DOHH2 (cell line): ENCODE results near the gene SLC8A3.

ENCODE experiments used
- H3F3A ChIP-seq: fragments of 200-600 bp; sonication (generic), shearing (Covaris generic); 2 replicates; pipeline ENCODE4 v1.6.0; 2016; ENCODE audit warnings: antibody characterized with exemption, mild to moderate bottlenecking; ENCODE audit not compliant: control insufficient read depth, insufficient read depth
- H3K27ac ChIP-seq: fragments of 200-600 bp; sonication (generic); 2 replicates; pipeline ENCODE4 v1.5.1; 2014; ENCODE audit warnings: low read depth, mild to moderate bottlenecking, low read length, moderate library complexity
- H3K27me3 ChIP-seq: fragments of 200-600 bp; sonication (generic); 2 replicates; pipeline ENCODE4 v1.6.1; 2014; ENCODE audit warnings: mild to moderate bottlenecking, low read length, mixed read lengths; ENCODE audit not compliant: control insufficient read depth
- H3K36me3 ChIP-seq: fragments of 200-600 bp; sonication (generic); 2 replicates; pipeline ENCODE4 v1.6.1; 2014; ENCODE audit warnings: mild to moderate bottlenecking, low read length, moderate library complexity, mixed read lengths; ENCODE audit not compliant: control insufficient read depth
- H3K4me1 ChIP-seq: fragments of 200-600 bp; sonication (generic); 2 replicates; pipeline ENCODE4 v1.6.1; 2014; ENCODE audit warnings: mild to moderate bottlenecking, low read length, mixed read lengths; ENCODE audit not compliant: control insufficient read depth
- H3K4me2 ChIP-seq: fragments of 200-600 bp; sonication (generic); 2 replicates; pipeline ENCODE4 v1.6.0; 2014; ENCODE audit warnings: mild to moderate bottlenecking, low read length, moderate library complexity
- H3K4me3 ChIP-seq: fragments of 200-600 bp; sonication (generic); 2 replicates; pipeline ENCODE4 v1.5.1; 2014; ENCODE audit warnings: mild to moderate bottlenecking, low read length, mixed read lengths
- H3K79me2 ChIP-seq: fragments of 200-600 bp; sonication (generic); 2 replicates; pipeline ENCODE4 v1.6.1; 2014; ENCODE audit warnings: mild to moderate bottlenecking, low read length, mixed read lengths; ENCODE audit not compliant: control insufficient read depth
- H3K9me2 ChIP-seq: fragments of 200-600 bp; sonication (generic); replicated peaks from 2 replicates; pipeline ENCODE4 v1.6.1; 2014; ENCODE audit warnings: mild to moderate bottlenecking, low read length, mixed read lengths; ENCODE audit not compliant: control insufficient read depth
- H3K9me3 ChIP-seq: fragments of 200-600 bp; sonication (generic); 2 replicates; pipeline ENCODE4 v1.6.1; 2014; ENCODE audit warnings: antibody characterized with exemption, low read length, mixed read lengths; ENCODE audit not compliant: control insufficient read depth, insufficient read depth
- H4K20me1 ChIP-seq: fragments of 200-600 bp; sonication (generic); 2 replicates; pipeline ENCODE4 v1.6.0; 2014; ENCODE audit warnings: low read depth, mild to moderate bottlenecking, antibody characterized with exemption, low read length, moderate library complexity; ENCODE audit not compliant: control insufficient read depth, insufficient read depth
- EZH2phosphoT487 ChIP-seq: fragments of 200-600 bp; sonication (generic); IDR thresholded peaks from 2 replicates; pipeline ENCODE4 v1.6.1; 2017; ENCODE audit warnings: borderline replicate concordance, mild to moderate bottlenecking, antibody characterized with exemption, low read length, moderate library complexity, mixed read lengths
- TF ChIP-seq, protein P1 (sequence below): fragments of 200-600 bp; sonication (generic); IDR thresholded peaks from one replicate; pipeline ENCODE4 v1.5.1; 2014; ENCODE audit warnings: antibody characterized with exemption, mild to moderate bottlenecking, low read depth, low read length; ENCODE audit not compliant: poor library complexity, severe bottlenecking

The SLC8A3 gene

DNA sequence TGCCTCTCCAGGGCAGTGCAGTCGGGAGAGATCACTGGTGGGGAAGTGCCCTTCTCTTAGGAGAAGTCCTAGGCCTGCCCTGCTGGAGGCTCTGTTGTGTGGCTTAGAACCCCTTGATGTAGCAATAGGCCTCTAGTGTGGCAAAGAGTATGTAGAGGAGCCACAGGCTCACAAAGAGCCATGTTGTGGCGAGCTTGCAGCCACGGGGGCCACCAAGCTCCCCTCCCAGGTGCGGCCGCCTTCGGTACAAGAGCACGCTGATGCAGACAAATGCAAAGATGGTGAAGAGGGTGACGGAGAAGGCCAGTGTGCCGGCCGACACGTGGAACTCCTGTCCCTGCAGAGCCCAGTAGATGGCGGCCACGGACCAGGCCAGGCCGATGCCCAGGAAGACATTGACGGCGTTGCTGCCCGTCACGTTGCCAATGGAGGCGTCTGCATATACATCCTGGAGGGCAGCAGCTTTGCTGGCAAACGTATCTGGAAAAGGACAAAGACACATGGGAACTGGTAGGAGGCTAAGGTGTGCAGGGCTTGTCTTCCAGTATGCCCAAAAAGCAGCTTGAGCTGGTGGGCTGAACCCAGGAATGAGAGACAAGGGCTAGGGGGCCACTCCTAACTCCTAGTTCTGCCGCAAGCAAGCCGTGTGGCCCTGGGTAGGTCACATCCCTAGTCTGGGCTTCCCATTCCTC lies 142.8 kb downstream of the SLC8A3 start:
- H3K36me3 ChIP-seq: no peaks in the 10 kb centered on the region
- no peak for TF ChIP-seq EZH2phosphoT487
- TF ChIP-seq, protein P1, sequence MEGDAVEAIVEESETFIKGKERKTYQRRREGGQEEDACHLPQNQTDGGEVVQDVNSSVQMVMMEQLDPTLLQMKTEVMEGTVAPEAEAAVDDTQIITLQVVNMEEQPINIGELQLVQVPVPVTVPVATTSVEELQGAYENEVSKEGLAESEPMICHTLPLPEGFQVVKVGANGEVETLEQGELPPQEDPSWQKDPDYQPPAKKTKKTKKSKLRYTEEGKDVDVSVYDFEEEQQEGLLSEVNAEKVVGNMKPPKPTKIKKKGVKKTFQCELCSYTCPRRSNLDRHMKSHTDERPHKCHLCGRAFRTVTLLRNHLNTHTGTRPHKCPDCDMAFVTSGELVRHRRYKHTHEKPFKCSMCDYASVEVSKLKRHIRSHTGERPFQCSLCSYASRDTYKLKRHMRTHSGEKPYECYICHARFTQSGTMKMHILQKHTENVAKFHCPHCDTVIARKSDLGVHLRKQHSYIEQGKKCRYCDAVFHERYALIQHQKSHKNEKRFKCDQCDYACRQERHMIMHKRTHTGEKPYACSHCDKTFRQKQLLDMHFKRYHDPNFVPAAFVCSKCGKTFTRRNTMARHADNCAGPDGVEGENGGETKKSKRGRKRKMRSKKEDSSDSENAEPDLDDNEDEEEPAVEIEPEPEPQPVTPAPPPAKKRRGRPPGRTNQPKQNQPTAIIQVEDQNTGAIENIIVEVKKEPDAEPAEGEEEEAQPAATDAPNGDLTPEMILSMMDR: no peak
- H3K4me1 ChIP-seq: no peaks in the 10 kb centered on the region
- H3K27me3 ChIP-seq: no peaks in the 10 kb centered on the region; the same call in 1 of the 2 replicates
- no peaks in the 10 kb centered on the region for H4K20me1 ChIP-seq
- no peaks in the 10 kb centered on the region for H3F3A ChIP-seq
- H3K79me2 ChIP-seq: no peaks in the 10 kb centered on the region
- no peaks in the 10 kb centered on the region for H3K9me3 ChIP-seq
- no peak overlapping the region for H3K4me3 ChIP-seq
- H3K9me2 ChIP-seq: no peaks in the 10 kb centered on the region
- no peak overlapping the region for H3K27ac ChIP-seq
- H3K4me2 ChIP-seq: no peak overlapping the region

- Histone ChIP-seq H3K36me3 (no peaks in the 10 kb centered on the region), H3K9me2 (no peaks in the 10 kb centered on the region), H3F3A (no peaks in the 10 kb centered on the region), H4K20me1 (no peaks in the 10 kb centered on the region), H3K9me3 (no peaks in the 10 kb centered on the region), H3K4me3 (no peak overlapping the region), H3K4me1 (no peaks in the 10 kb centered on the region), H3K27ac (no peak overlapping the region), H3K27me3 (no peaks in the 10 kb centered on the region; the same call in 1 of the 2 replicates), H3K79me2 (no peaks in the 10 kb centered on the region), H3K4me2 (no peak overlapping the region)
- TF ChIP-seq EZH2phosphoT487: no peak
- TF ChIP-seq, protein P1: no peak
These were observed 143.4 kb downstream of the SLC8A3 start for GRCh38 chr14:70045310-70045709.

DNA sequence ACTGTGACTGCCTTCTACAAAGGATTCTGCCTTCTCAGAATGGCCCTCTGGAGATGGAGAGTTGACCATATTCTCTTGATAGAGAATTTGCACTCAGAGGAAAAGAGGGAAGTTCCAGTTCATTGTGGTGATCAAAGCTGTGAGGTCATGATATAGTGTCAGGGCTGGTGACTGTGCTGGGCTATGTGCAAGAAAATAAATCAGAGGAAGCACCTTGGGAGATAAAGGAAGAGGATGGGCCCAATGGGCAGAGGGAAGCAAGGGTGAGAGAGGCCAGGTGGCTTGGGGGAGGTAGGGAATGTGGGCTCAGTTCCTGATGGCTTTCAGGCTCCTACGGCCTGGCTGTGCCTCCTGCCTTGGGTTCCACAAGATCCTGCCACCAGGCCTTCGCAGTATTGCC lies 145.8 kb downstream of the SLC8A3 start:
- H3K9me2 ChIP-seq: no peaks in the 10 kb centered on the region
- H4K20me1 ChIP-seq: no peaks in the 10 kb centered on the region
- no peak overlapping the region for H3K4me3 ChIP-seq
- H3K36me3 ChIP-seq: no peaks in the 10 kb centered on the region
- no peaks in the 10 kb centered on the region for H3K79me2 ChIP-seq
- H3K4me2 ChIP-seq: no peak overlapping the region
- H3K9me3 ChIP-seq: no peaks in the 10 kb centered on the region
- no peaks in the 10 kb centered on the region for H3K4me1 ChIP-seq
- H3F3A ChIP-seq: no peaks in the 10 kb centered on the region
- no peak overlapping the region for H3K27ac ChIP-seq
- TF ChIP-seq EZH2phosphoT487: no peak
- no peaks in the 10 kb centered on the region; the same call in 1 of the 2 replicates for H3K27me3 ChIP-seq

GRCh38 chr14:70036665-70037064 lies 152.1 kb downstream of the SLC8A3 start:
- H3K4me1 ChIP-seq: no peaks in the 10 kb centered on the region
- H3K79me2 ChIP-seq: no peaks in the 10 kb centered on the region
- no peaks in the 10 kb centered on the region for H3K9me2 ChIP-seq
- no peaks in the 10 kb centered on the region for H3K9me3 ChIP-seq
- TF ChIP-seq EZH2phosphoT487: no peak
- TF ChIP-seq, protein P1: no peak
- no peak overlapping the region for H3K4me3 ChIP-seq
- no peaks in the 10 kb centered on the region for H3K36me3 ChIP-seq
- H3K27me3 ChIP-seq: no peaks in the 10 kb centered on the region
- no peaks in the 10 kb centered on the region for H4K20me1 ChIP-seq
- no peak overlapping the region for H3K27ac ChIP-seq
- no peak overlapping the region for H3K4me2 ChIP-seq
- no peaks in the 10 kb centered on the region for H3F3A ChIP-seq
